Endodermal cell (in vitro differentiated cells): ENCODE data around the gene ATRN. TPM values are rescaled to one million over a fixed set of nuclear protein-coding genes. Genes with fewer than 3 reads are reported as not detected.
A peak's percentile ranks its signal among the peaks of the same experiment; 100 is the strongest.

Experiments used
- DNase-seq: peaks from one replicate; pipeline ENCODE4 v3.0.0-alpha.2; 2017
- H3K27ac ChIP-seq: 2 replicates; pipeline ENCODE4 v1.5.1; 2013; ENCODE audit warnings: mild to moderate bottlenecking, low read depth, low read length, moderate library complexity
- H3K27me3 ChIP-seq: 2 replicates; pipeline ENCODE4 v1.6.1; 2013; ENCODE audit warnings: mild to moderate bottlenecking, low read length, moderate library complexity; ENCODE audit not compliant: insufficient read depth, control insufficient read depth, poor library complexity, severe bottlenecking
- H3K36me3 ChIP-seq: 2 replicates; pipeline ENCODE4 v1.7.0; 2013; ENCODE audit warnings: mild to moderate bottlenecking, low read length, moderate library complexity; ENCODE audit not compliant: control insufficient read depth, insufficient read depth
- H3K4me1 ChIP-seq: one replicate; pipeline ENCODE4 v1.7.0; 2013; ENCODE audit warnings: low read length; ENCODE audit not compliant: control insufficient read depth, insufficient read depth
- H3K4me3 ChIP-seq: 2 replicates; pipeline ENCODE4 v1.5.1; 2013; ENCODE audit warnings: mild to moderate bottlenecking, low read length, moderate library complexity
- H3K9ac ChIP-seq: 2 replicates; pipeline ENCODE4 v1.6.1; 2013; ENCODE audit warnings: mild to moderate bottlenecking, low read length, moderate library complexity; ENCODE audit not compliant: poor library complexity, severe bottlenecking; ENCODE audit errors: extremely low read depth
- H3K9me3 ChIP-seq: 2 replicates; pipeline ENCODE4 v1.6.1; 2013; ENCODE audit warnings: mild to moderate bottlenecking, low read length, moderate library complexity; ENCODE audit not compliant: control insufficient read depth
- H3K27ac Mint-ChIP-seq: 2 replicates; pipeline ENCODE4 v1.8.0; 2020; ENCODE audit warnings: mixed read lengths
- H3K27me3 Mint-ChIP-seq: 2 replicates; pipeline ENCODE4 v1.8.0; 2021; ENCODE audit warnings: mild to moderate bottlenecking, mixed read lengths; ENCODE audit not compliant: insufficient read depth
- H3K36me3 Mint-ChIP-seq: 2 replicates; pipeline ENCODE4 v1.8.0; 2020; ENCODE audit warnings: low read depth, mixed read lengths
- H3K4me1 Mint-ChIP-seq: 2 replicates; pipeline ENCODE4 v1.8.0; 2020; ENCODE audit warnings: mixed read lengths
- H3K4me3 Mint-ChIP-seq: 2 replicates; pipeline ENCODE4 v1.8.0; 2020; ENCODE audit warnings: mild to moderate bottlenecking, moderate library complexity, mixed read lengths
- H3K9me3 Mint-ChIP-seq: 2 replicates; pipeline ENCODE4 v1.8.0; 2020; ENCODE audit warnings: mild to moderate bottlenecking, mixed read lengths
- WGBS, 2 experiments: methylation state at CpG; one replicate each; pipeline versions ENCODE4 v1.1.5 to v1.1.7; 2013; ENCODE audit warnings: missing lambda C conversion rate in 2 of 2, mixed read lengths in 1 of 2; ENCODE audit not compliant: insufficient coverage in 1 of 2, insufficient read length in 1 of 2; 5-methylcytosine and 5-hydroxymethylcytosine counted together
- total RNA-seq, 2 donors: library from RNA; stranded (reverse); fragmentation: NEBNext Ultra II Directional in 1 of 2; extraction: Animal tissue kit (Norgen Biotek cat#: 25700) in 1 of 2; gene quantifications; 2 replicates in 1 of 2; 3 replicates in 1 of 2; pipeline ENCODE4 v1.2.1, GENCODE V29; 2021
- TF ChIP-seq, protein P1 (sequence below): fragments of 200-600 bp; sonication (generic); conservative IDR thresholded peaks from 2 replicates; pipeline ENCODE4 v1.5.0; 2021; ENCODE audit warnings: antibody characterized with exemption, mild to moderate bottlenecking

The ATRN gene
- total RNA-seq, 2 donors from 2014 or later = 27.4 to 31.2 TPM

DNA sequence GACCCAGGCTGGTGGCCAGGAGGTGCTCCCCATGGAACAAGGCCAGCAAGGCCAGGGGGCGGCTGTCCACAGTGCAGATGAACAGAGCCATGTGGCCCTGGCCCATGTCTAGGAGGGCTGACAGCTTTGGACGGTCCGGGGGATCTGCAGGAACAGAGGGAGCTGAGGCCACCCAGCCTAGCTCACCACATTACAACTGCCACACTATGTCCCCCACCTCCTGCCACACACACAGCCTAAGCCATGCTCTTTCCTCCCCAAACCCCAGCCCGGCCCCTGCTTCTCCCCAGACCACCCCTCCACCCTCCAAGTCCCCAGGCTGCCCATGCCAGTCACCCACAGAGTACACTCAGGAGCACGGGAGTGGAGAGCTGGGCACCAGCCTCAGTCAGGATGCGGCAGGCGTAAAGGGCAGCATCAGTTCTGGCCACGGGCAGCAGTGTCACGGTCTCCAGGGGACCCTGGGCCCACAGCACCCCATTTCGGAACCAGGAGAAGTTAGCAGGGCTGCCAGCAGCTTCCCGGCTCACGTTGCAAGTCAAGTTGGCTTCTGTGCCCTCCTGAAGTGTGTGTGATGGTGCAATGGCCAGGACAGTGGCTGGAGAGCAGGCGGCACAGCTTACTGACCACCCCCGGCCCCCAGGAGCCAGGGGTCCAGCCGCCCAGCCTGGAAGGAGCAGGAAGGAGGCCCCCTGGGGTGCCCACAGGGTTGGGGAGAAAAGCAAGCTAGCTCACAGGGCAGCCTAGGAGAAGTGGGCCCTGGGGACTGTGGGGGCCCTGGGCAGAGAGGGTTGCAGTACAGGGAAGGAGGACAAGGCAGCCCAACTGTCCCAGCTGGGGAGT, 226.1 kb downstream of the ATRN start:
- peaks cover 2% of the 10 kb centered on the region for H3K9me3 Mint-ChIP-seq
- H3K4me3 Mint-ChIP-seq = no peak overlapping the region
- 86 to 93% methylated on average over 7 to 15 of the region's 15 CpGs for WGBS, 2 experiments
- no peak overlapping the region for H3K27ac Mint-ChIP-seq
- no peaks in the 10 kb centered on the region for H3K36me3 Mint-ChIP-seq
- Histone ChIP-seq H3K36me3 (no peaks in the 10 kb centered on the region), H3K9me3 (no peaks in the 10 kb centered on the region), H3K27me3 (no peaks in the 10 kb centered on the region), H3K4me3 (no peak overlapping the region), H3K27ac (no peak overlapping the region), H3K4me1 (no peaks in the 10 kb centered on the region), H3K9ac (no peak overlapping the region)
- H3K27me3 Mint-ChIP-seq = no peaks in the 10 kb centered on the region
- DNase-seq = peak; percentile 37
- TF ChIP-seq, protein P1, sequence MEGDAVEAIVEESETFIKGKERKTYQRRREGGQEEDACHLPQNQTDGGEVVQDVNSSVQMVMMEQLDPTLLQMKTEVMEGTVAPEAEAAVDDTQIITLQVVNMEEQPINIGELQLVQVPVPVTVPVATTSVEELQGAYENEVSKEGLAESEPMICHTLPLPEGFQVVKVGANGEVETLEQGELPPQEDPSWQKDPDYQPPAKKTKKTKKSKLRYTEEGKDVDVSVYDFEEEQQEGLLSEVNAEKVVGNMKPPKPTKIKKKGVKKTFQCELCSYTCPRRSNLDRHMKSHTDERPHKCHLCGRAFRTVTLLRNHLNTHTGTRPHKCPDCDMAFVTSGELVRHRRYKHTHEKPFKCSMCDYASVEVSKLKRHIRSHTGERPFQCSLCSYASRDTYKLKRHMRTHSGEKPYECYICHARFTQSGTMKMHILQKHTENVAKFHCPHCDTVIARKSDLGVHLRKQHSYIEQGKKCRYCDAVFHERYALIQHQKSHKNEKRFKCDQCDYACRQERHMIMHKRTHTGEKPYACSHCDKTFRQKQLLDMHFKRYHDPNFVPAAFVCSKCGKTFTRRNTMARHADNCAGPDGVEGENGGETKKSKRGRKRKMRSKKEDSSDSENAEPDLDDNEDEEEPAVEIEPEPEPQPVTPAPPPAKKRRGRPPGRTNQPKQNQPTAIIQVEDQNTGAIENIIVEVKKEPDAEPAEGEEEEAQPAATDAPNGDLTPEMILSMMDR = no peak
- no peaks in the 10 kb centered on the region for H3K4me1 Mint-ChIP-seq

DNA sequence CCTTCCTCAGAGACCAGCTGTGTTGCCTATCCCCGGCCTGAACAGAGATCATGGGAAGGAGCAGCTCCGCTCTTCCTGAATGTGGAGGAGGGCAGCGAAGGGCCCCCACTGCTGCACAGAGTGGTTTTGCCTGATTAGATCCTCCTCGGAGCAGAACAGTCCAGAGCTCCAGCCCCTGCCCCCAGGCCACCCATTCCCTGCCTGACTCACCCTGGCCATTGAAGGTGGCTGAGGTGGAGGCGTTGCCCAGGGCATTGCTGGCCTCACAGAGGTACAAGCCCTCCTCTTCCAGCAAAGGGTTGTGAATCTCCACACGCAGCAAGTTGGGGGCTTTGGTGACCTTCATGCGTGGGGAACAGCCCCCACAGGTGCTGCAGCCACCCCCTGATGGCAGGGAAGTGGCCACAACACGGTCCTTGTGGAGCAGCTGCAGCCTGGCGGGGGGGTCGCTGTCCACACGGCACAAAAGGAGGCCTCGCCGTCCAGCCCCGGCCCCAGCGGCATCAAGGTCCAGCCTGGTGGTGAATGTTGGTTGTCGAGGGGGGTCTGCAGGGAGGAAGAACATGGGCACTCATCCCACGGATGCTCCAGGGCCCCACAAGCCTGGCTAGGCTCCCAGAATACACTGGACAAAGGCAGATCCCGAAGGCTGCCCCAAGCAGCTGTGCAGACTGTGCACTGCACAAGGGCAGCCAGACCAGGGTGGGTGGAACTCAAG, 226.9 kb downstream of the ATRN start:
- Mint-ChIP-seq H3K27ac (no peak overlapping the region), H3K36me3 (no peaks in the 10 kb centered on the region), H3K4me1 (no peaks in the 10 kb centered on the region), H3K27me3 (no peaks in the 10 kb centered on the region), H3K9me3 (peaks cover 2% of the 10 kb centered on the region), H3K4me3 (no peak overlapping the region)
- H3K27me3 ChIP-seq = no peaks in the 10 kb centered on the region
- H3K9me3 ChIP-seq = no peaks in the 10 kb centered on the region
- H3K27ac ChIP-seq = no peak overlapping the region
- no peak overlapping the region for H3K4me3 ChIP-seq
- TF ChIP-seq, protein P1 = no peak
- DNase-seq = no peak
- no peaks in the 10 kb centered on the region for H3K4me1 ChIP-seq
- WGBS, 2 experiments = 88 to 93% methylated on average over 15 to 18 of the region's 18 CpGs
- H3K36me3 ChIP-seq = no peaks in the 10 kb centered on the region
- no peak overlapping the region for H3K9ac ChIP-seq

DNA sequence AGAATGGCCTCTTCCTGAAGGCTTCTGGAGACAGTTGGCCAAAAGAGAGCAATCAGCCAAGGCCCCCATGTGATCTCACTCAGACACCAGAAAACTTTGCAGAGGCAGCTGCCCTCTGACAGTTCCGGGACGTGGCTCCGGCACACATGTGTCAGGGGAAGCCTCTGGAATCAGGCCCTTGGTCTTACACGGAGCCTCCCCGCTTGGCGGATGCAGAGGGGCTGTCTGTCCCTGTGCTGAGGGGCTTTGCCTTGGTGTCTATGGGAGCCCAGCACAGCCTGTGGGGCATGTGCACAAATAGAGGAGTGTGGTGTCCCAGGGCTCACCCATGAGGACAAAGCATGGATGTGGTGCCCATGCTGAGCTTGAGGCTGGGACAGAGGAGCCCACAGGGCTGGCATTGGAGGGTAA, 227.8 kb downstream of the ATRN start:
- H3K9me3 Mint-ChIP-seq = peaks cover 2% of the 10 kb centered on the region
- Histone ChIP-seq H3K36me3 (no peaks in the 10 kb centered on the region), H3K27me3 (no peaks in the 10 kb centered on the region), H3K9ac (no peak overlapping the region), H3K9me3 (no peaks in the 10 kb centered on the region), H3K4me1 (no peaks in the 10 kb centered on the region), H3K27ac (no peak overlapping the region), H3K4me3 (no peak overlapping the region)
- no peaks in the 10 kb centered on the region for H3K36me3 Mint-ChIP-seq
- TF ChIP-seq, protein P1 = no peak
- no peak overlapping the region for H3K4me3 Mint-ChIP-seq
- H3K4me1 Mint-ChIP-seq = no peaks in the 10 kb centered on the region
- no peak overlapping the region for H3K27ac Mint-ChIP-seq
- WGBS, 2 experiments = 95 to 96% methylated on average over 4 to 6 of the region's 6 CpGs
- H3K27me3 Mint-ChIP-seq = no peaks in the 10 kb centered on the region
- no peak for DNase-seq
